Upper lobe of right lung (tissue), 1 donor: ENCODE data around the gene MT1H. TPM values are rescaled to one million over a fixed set of nuclear protein-coding genes. Genes with fewer than 3 reads are reported as not detected.
"Not testable (repeated sequence)": the region's sequence is repeated elsewhere in the genome, so short reads cannot be mapped to it uniquely, and the experiment has no call there.

Source experiments
- ATAC-seq: fragments of 200-7000 bp; cut with Tn5 transposase; one replicate; pipeline ENCODE4 v1.9.1; 2020; ENCODE audit warnings: mild to moderate bottlenecking, moderate library complexity
- DNase-seq: peaks from one replicate; pipeline ENCODE4 v3.0.0-alpha.2; 2020
- H3K27ac ChIP-seq: fragments of 200-600 bp; one replicate; pipeline ENCODE4 v1.8.0; 2022
- H3K27me3 ChIP-seq: fragments of 200-600 bp; one replicate; pipeline ENCODE4 v1.8.0; 2022; ENCODE audit warnings: mild to moderate bottlenecking
- H3K36me3 ChIP-seq: fragments of 200-600 bp; one replicate; pipeline ENCODE4 v1.8.0; 2022
- H3K4me1 ChIP-seq: fragments of 200-600 bp; one replicate; pipeline ENCODE4 v1.8.0; 2022
- H3K4me3 ChIP-seq: fragments of 200-600 bp; one replicate; pipeline ENCODE4 v1.8.0; 2022; ENCODE audit warnings: mild to moderate bottlenecking
- H3K9me3 ChIP-seq: fragments of 200-600 bp; one replicate; pipeline ENCODE4 v1.8.0; 2022
- intact Hi-C: fragments of 100-400 bp; cut with DNase I; formaldehyde crosslinking; loops from one replicate; pipeline ENCODE4 v1.11.0; 2022
- total RNA-seq: library from RNA; stranded (reverse); fragmentation: NEBNext Ultra II Directional; extraction: Animal tissue kit (Norgen Biotek cat#: 25700); gene quantifications from one replicate; pipeline ENCODE4 v1.2.1, GENCODE V29; 2021
- TF ChIP-seq, protein P1 (sequence below): fragments of 200-600 bp; IDR thresholded peaks from one replicate; pipeline ENCODE4 v1.8.0; 2022; ENCODE audit warnings: antibody characterized with exemption
- donor health status: DM: no; HTN: yes; CAD: no; lungs with severe emphysema.

Gene MT1H
- total RNA-seq, 1 donor from 2014 or later: 6.3 TPM

DNA sequence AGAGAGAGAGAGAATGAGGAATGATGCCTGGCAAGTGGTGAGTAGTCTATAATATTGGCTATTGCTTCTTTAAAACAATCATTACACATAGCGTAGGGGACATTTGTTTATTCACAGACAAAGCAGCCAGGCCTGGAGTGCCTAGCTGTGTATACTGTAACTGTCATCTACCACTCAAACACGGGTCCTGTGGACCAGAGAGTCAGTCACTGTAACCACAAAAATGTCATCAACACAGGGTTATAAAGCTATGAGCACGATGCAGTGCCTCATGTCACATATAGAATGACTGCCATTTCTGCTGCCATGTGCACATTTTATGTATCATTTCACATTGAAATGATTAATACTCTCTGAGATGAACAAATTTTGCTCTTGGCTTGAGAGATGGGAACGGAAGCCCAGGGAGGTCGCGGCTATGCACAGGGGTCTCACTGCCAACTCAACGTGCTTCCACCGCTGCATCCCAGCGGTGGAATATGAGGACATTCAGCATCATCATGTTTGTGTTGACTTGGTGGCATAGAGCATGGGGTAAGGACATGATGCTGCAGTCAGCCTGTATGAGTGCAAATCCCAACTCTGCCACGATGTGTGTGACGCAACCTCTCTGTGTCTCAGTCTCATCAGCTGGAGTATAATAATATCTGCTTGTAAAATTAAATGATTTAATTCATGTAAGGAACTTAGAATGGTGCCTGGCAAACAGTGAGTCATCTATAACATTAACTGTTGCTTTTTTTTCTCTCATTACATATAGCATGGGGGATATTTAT, 3.3 kb downstream of the MT1H start:
- Histone ChIP-seq H3K27me3 (peaks cover 58% of the 10 kb centered on the region), H3K4me1 (peaks cover 14% of the 10 kb centered on the region), H3K36me3 (no peaks in the 10 kb centered on the region), H3K27ac (no peak overlapping the region), H3K4me3 (no peak overlapping the region), H3K9me3 (no peaks in the 10 kb centered on the region)
- intact Hi-C loops: no loop called here
- TF ChIP-seq, protein P1, sequence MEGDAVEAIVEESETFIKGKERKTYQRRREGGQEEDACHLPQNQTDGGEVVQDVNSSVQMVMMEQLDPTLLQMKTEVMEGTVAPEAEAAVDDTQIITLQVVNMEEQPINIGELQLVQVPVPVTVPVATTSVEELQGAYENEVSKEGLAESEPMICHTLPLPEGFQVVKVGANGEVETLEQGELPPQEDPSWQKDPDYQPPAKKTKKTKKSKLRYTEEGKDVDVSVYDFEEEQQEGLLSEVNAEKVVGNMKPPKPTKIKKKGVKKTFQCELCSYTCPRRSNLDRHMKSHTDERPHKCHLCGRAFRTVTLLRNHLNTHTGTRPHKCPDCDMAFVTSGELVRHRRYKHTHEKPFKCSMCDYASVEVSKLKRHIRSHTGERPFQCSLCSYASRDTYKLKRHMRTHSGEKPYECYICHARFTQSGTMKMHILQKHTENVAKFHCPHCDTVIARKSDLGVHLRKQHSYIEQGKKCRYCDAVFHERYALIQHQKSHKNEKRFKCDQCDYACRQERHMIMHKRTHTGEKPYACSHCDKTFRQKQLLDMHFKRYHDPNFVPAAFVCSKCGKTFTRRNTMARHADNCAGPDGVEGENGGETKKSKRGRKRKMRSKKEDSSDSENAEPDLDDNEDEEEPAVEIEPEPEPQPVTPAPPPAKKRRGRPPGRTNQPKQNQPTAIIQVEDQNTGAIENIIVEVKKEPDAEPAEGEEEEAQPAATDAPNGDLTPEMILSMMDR: no peak
- DNase-seq: no peak
- ATAC-seq: no peak

DNA sequence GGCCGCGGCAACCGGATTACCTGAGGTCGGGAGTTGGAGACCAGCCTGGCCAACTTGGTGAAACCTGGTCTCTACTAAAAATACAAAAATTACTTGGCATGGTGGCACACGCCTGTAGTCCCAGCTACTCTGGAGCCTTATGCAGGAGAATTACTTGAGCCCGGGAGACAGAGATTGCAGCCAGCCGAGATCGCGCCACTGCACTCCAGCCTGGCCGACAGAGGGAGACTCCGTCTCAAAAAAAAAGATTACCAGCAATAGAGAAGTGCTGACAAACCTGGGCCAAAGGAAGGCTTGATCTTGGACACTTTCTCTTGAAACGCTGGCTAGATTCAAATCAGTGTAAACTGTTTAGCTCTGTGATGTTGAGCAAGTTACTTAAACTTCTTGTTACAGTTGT, 4.3 kb downstream of the MT1H start:
- TF ChIP-seq, protein P1: peak; percentile 63
- H3K9me3 ChIP-seq: no peaks in the 10 kb centered on the region
- peaks cover 14% of the 10 kb centered on the region for H3K4me1 ChIP-seq
- no peak overlapping the region for H3K27ac ChIP-seq
- H3K27me3 ChIP-seq: peaks cover 48% of the 10 kb centered on the region
- intact Hi-C loops: no loop called here
- H3K4me3 ChIP-seq: no peak overlapping the region
- no peak for DNase-seq
- no peaks in the 10 kb centered on the region for H3K36me3 ChIP-seq
- ATAC-seq: peak; percentile 69

DNA sequence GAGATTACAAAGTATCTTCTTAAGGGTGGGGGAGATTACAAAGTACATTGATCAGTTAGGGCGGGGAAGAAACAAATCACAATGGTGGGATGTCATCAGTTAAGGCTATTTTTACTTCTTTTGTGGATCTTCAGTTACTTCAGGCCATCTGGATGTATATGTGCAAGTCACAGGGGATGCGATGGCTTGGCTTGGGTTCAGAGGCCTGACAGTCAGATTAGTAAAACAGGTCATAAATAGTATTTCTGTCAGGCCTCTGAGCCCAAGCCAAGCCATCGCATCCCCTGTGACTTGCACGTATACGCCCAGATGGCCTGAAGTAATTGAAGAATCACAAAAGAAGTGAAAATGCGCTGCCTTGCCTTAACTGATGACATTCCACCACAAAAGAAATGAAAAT, 5.0 kb downstream of the MT1H start:
- H3K4me3 ChIP-seq, intact Hi-C loops, H3K27ac ChIP-seq, H3K36me3 ChIP-seq, ATAC-seq, H3K9me3 ChIP-seq, DNase-seq: not testable (repeated sequence)
- H3K4me1 ChIP-seq: peaks cover 10% of the 10 kb centered on the region
- H3K27me3 ChIP-seq: peaks cover 42% of the 10 kb centered on the region

DNA sequence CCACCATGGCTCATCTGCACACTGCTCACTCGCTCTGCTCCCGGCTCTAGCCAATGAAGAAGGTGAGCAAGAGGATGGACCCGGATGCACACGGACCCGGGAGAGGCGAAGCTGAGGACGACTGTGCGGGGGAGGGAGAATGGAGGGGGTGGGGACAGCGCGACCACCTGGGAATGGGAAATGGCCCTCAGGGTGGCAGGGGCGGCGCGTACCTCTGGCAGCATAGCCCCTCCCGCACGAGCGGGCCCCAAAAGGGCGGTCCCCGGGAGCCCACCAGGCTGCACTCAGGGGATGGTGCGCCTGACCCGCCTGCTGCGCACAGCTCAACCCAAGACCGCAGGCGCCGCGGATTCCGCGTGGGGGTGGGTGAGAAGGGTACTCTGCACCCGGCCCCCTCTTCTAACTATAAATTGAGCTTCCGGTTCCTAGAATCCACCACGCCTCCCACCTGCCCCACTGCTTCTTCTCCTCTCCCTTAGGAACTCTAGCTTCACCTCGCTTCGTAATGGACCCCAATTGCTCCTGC, 6.1 kb downstream of the MT1H start:
- DNase-seq: no peak
- intact Hi-C loops: no loop called here
- Histone ChIP-seq H3K4me1 (peaks cover 6% of the 10 kb centered on the region), H3K27me3 (peaks cover 31% of the 10 kb centered on the region), H3K9me3 (no peaks in the 10 kb centered on the region), H3K4me3 (peak overlapping the region; percentile 28), H3K27ac (no peak overlapping the region), H3K36me3 (no peaks in the 10 kb centered on the region)
- TF ChIP-seq, protein P1: no peak
- peak; percentile 45 for ATAC-seq

DNA sequence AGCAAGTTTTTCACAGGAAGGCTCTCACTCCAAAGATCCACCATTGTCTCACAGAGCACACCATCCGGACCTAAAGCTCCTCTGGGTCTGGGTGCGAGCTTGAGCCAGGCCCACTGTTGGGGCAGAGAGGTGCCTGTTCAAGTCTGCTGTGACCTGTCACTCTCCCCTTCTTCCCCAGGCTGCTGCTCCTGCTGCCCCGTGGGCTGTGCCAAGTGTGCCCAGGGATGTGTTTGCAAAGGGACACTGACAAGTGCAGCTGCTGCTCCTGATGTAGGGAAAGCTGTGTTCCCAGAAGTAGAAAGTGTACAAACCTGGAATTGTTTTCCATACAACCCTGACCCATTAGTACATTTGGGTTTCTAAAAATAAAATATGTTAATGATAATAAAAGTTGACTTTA, 7.9 kb downstream of the MT1H start:
- H3K36me3 ChIP-seq: no peaks in the 10 kb centered on the region

More for the DNA sequence above, 7.9 kb downstream of the MT1H start:
- Histone ChIP-seq H3K27ac (no peak overlapping the region), H3K4me1 (peaks cover 10% of the 10 kb centered on the region), H3K9me3 (no peaks in the 10 kb centered on the region), H3K4me3 (no peak overlapping the region), H3K27me3 (peaks cover 25% of the 10 kb centered on the region)
- intact Hi-C loops: no loop called here
- DNase-seq (no peak), ATAC-seq (no peak)
- TF ChIP-seq, protein P1: no peak
